Lower leg skin (tissue), 3 donors: ENCODE results near the gene XYLB.

Experiments used
- CTCF ChIP-seq, 3 donors: fragments of 450-650 bp; IDR thresholded peaks; one replicate each; pipeline ENCODE4 v1.5.1; 2016; ENCODE audit warnings: antibody characterized with exemption in 3 of 3, mild to moderate bottlenecking in 3 of 3, moderate library complexity in 2 of 3
- POLR2A ChIP-seq, 2 donors: fragments of 450-650 bp; IDR thresholded peaks; one replicate each; pipeline ENCODE4 v1.6.1; 2016 to 2017; ENCODE audit warnings: antibody characterized with exemption in 2 of 2, mild to moderate bottlenecking in 1 of 2, moderate library complexity in 1 of 2

GRCh38 chr3:38397320-38397719, 50.7 kb downstream of the XYLB start:
- no peak for TF ChIP-seq CTCF (IDR thresholded peaks at IDR 0.05)
- no peak for TF ChIP-seq POLR2A (IDR thresholded peaks at IDR 0.05)
